Chondrocyte (in vitro differentiated cells): Measurements from ENCODE around the gene ENTPD8. TPM values are rescaled to one million over a fixed set of nuclear protein-coding genes. Genes with fewer than 3 reads are reported as not detected.

Experiments used
- DNase-seq: peaks from one replicate; pipeline ENCODE4 v3.0.0; 2021; ENCODE audit warnings: mixed read lengths, low spot score
- H3K27ac Mint-ChIP-seq: one replicate; pipeline ENCODE4 v1.8.0; 2021; ENCODE audit warnings: mild to moderate bottlenecking, moderate library complexity, mixed read lengths; ENCODE audit not compliant: unreplicated experiment
- H3K27me3 Mint-ChIP-seq: 2 replicates; pipeline ENCODE4 v1.8.0; 2021; ENCODE audit warnings: low read depth, mixed read lengths
- H3K36me3 Mint-ChIP-seq: 2 replicates; pipeline ENCODE4 v1.8.0; 2021; ENCODE audit warnings: low read depth, mixed read lengths
- H3K4me1 Mint-ChIP-seq: 2 replicates; pipeline ENCODE4 v1.8.0; 2021; ENCODE audit warnings: low read depth, mild to moderate bottlenecking, mixed read lengths
- H3K4me3 Mint-ChIP-seq: one replicate; pipeline ENCODE4 v1.8.0; 2021; ENCODE audit warnings: mild to moderate bottlenecking, moderate library complexity, mixed read lengths; ENCODE audit not compliant: unreplicated experiment
- H3K9me3 Mint-ChIP-seq: 2 replicates; pipeline ENCODE4 v1.8.0; 2021; ENCODE audit warnings: low read depth, mixed read lengths
- CTCF ChIP-seq: fragments of 200-600 bp; sonication (generic); IDR thresholded peaks from 2 replicates; pipeline ENCODE4 v1.5.0; 2021; ENCODE audit warnings: antibody characterized with exemption, mild to moderate bottlenecking, moderate library complexity
- total RNA-seq: library from RNA; stranded (reverse); gene quantifications from 3 replicates; pipeline ENCODE4 v1.2.1, GENCODE V29; 2021

The ENTPD8 gene
- total RNA-seq, 1 donor from 2014 or later = 0.10 TPM

GRCh38 chr9:137462396-137462985 lies 21.3 kb upstream of the ENTPD8 start:
- peaks cover 5% of the 10 kb centered on the region for H3K4me1 Mint-ChIP-seq
- no peaks in the 10 kb centered on the region for H3K36me3 Mint-ChIP-seq
- TF ChIP-seq CTCF = no peak
- H3K4me3 Mint-ChIP-seq = no peak overlapping the region
- no peak overlapping the region for H3K27ac Mint-ChIP-seq
- no peaks in the 10 kb centered on the region for H3K27me3 Mint-ChIP-seq
- DNase-seq = no peak
- H3K9me3 Mint-ChIP-seq = no peaks in the 10 kb centered on the region

- DNase-seq = no peak
- Mint-ChIP-seq H3K9me3 (no peaks in the 10 kb centered on the region), H3K27ac (no peak overlapping the region), H3K4me1 (peaks cover 11% of the 10 kb centered on the region), H3K36me3 (peaks cover under 1% of the 10 kb centered on the region), H3K4me3 (no peak overlapping the region), H3K27me3 (no peaks in the 10 kb centered on the region)
- TF ChIP-seq CTCF = peak; percentile 32
These were observed 20.7 kb upstream of the ENTPD8 start for GRCh38 chr9:137461663-137462395.

- no peak for TF ChIP-seq CTCF
- Mint-ChIP-seq H3K4me1 (peaks cover 17% of the 10 kb centered on the region), H3K36me3 (peaks cover 1% of the 10 kb centered on the region), H3K4me3 (no peak overlapping the region), H3K27me3 (no peaks in the 10 kb centered on the region), H3K9me3 (no peaks in the 10 kb centered on the region), H3K27ac (no peak overlapping the region)
- DNase-seq = no peak
These were observed 20.1 kb upstream of the ENTPD8 start for GRCh38 chr9:137461316-137461662.

GRCh38 chr9:137460363-137461315 lies 19.5 kb upstream of the ENTPD8 start:
- no peak overlapping the region for H3K4me3 Mint-ChIP-seq
- H3K9me3 Mint-ChIP-seq = no peaks in the 10 kb centered on the region
- H3K27ac Mint-ChIP-seq = no peak overlapping the region
- TF ChIP-seq CTCF = no peak
- DNase-seq = no peak
- H3K27me3 Mint-ChIP-seq = no peaks in the 10 kb centered on the region
- H3K36me3 Mint-ChIP-seq = peaks cover 1% of the 10 kb centered on the region
- peaks cover 23% of the 10 kb centered on the region for H3K4me1 Mint-ChIP-seq
